Body of pancreas (tissue), 4 donors: ENCODE data around the gene UBXN7. TPM values are rescaled to one million over a fixed set of nuclear protein-coding genes. Genes with fewer than 3 reads are reported as not detected.
A peak's percentile ranks its signal among the peaks of the same experiment; 100 is the strongest.
"Not testable (repeated sequence)": the region's sequence is repeated elsewhere in the genome, so short reads cannot be mapped to it uniquely, and the experiment has no call there.

Source experiments
- ATAC-seq: fragments of 150-250 bp; one replicate; pipeline ENCODE4 v1.9.1; 2016
- DNase-seq, 4 donors: peaks; one replicate each; pipeline ENCODE4 v3.0.0-alpha.2; 2019
- H3K27ac ChIP-seq, 4 donors: fragments of 200-600 bp; sonication (generic); 1 replicate in 3 of 4; 2 replicates in 1 of 4; pipeline versions ENCODE4 v1.5.1 to v1.6.1; 2016 to 2019; ENCODE audit warnings: mild to moderate bottlenecking in 1 of 4, mixed read lengths in 1 of 4, moderate library complexity in 1 of 4
- H3K27me3 ChIP-seq, 2 donors: fragments of 200-600 bp; sonication (generic); one replicate each; pipeline ENCODE4 v1.6.0; 2016; ENCODE audit warnings: mild to moderate bottlenecking in 1 of 2
- H3K36me3 ChIP-seq, 2 donors: fragments of 200-600 bp; sonication (generic); replicated peaks in 1 of 2; 2 replicates each; pipeline ENCODE4 v1.5.1; 2016; ENCODE audit warnings: low read depth in 2 of 2; ENCODE audit not compliant: insufficient read depth in 1 of 2
- H3K4me1 ChIP-seq: fragments of 200-600 bp; sonication (generic); one replicate; pipeline ENCODE4 v1.6.0; 2016
- H3K4me3 ChIP-seq, 2 donors: fragments of 200-600 bp; sonication (generic); 1 replicate in 1 of 2; 2 replicates in 1 of 2; pipeline ENCODE4 v1.5.1; 2016 to 2019
- H3K9me3 ChIP-seq, 3 donors: fragments of 200-600 bp; sonication (generic); 1 replicate in 2 of 3; 2 replicates in 1 of 3; pipeline ENCODE4 v1.5.1; 2016
- POLR2A ChIP-seq, 3 donors: fragments of 450-650 bp; IDR thresholded peaks; one replicate each; pipeline ENCODE4 v1.6.1; 2016; ENCODE audit warnings: antibody characterized with exemption in 3 of 3, mild to moderate bottlenecking in 2 of 3
- WGBS, 2 donors: methylation state at CpG; one replicate each; pipeline ENCODE4 v1.1.5; 2017; 5-methylcytosine and 5-hydroxymethylcytosine counted together
- intact Hi-C: fragments of 100-400 bp; cut with DNase I; formaldehyde crosslinking; loops from one replicate; pipeline ENCODE4 v1.15.1; 2023
- total RNA-seq, 2 donors: library from RNA; depleted of rRNA; stranded (reverse); fragments of >200 nt; gene quantifications; one replicate each; pipeline ENCODE4 v1.1.0, GENCODE V29; 2016
- TF ChIP-seq, protein P1 (sequence below), 7 experiments: fragments of 450-650 bp in 4 of 7; fragments of 200-600 bp in 3 of 7; sonication (generic) in 3 of 7; IDR thresholded peaks; one replicate each; pipeline ENCODE4 v1.5.1; 2016 to 2019; ENCODE audit warnings: antibody characterized with exemption in 7 of 7

Gene UBXN7
- total RNA-seq, 2 donors from 2014 or later: 8.6 to 11.2 TPM

DNA sequence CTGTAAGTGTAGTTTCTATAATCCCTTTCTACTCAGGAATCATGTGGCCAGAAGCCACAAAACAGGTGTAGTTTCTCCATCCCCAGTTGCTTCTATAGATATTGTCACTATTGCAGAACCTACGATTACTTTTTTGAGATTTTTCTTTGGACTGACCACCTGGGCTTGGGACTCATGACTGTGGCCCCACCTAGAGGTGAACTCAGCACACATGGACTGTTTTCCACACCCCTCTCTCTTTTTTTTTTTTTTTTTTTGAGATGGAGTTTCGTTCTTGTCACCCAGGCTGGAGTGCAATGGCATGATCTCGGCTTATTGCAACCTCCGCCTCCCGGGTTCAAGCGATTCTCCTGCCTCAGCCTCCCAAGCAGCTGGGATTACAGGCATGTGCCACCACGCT, 13.2 kb upstream of the UBXN7 start:
- intact Hi-C loops, H3K4me1 ChIP-seq: not testable (repeated sequence)

DNA sequence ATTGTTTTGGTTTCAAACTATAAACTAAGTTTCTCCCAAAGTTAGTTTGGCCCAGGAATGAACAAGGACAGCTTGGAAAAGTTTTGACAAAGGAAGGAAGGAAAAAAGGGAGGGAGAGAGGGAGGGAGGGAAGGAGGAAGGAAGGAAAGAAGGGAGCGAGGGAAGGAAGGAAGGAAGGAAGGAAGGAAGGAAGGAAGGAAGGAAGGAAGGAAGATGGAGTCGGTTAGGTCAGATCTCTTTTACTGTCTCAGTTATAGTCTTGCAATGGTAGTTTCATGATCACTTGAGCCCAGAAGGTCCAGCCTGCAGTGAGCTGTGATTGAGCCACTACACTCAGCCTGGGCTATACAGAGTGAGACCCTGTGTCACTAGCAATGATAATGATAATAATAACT, 12.3 kb upstream of the UBXN7 start:
- Histone ChIP-seq H3K27ac (no peak overlapping the region), H3K36me3 (no peaks in the 10 kb centered on the region), H3K9me3 (no peaks in the 10 kb centered on the region), H3K27me3 (no peaks in the 10 kb centered on the region), H3K4me3 (no peak overlapping the region), H3K4me1 (no peaks in the 10 kb centered on the region)
- TF ChIP-seq, protein P1, sequence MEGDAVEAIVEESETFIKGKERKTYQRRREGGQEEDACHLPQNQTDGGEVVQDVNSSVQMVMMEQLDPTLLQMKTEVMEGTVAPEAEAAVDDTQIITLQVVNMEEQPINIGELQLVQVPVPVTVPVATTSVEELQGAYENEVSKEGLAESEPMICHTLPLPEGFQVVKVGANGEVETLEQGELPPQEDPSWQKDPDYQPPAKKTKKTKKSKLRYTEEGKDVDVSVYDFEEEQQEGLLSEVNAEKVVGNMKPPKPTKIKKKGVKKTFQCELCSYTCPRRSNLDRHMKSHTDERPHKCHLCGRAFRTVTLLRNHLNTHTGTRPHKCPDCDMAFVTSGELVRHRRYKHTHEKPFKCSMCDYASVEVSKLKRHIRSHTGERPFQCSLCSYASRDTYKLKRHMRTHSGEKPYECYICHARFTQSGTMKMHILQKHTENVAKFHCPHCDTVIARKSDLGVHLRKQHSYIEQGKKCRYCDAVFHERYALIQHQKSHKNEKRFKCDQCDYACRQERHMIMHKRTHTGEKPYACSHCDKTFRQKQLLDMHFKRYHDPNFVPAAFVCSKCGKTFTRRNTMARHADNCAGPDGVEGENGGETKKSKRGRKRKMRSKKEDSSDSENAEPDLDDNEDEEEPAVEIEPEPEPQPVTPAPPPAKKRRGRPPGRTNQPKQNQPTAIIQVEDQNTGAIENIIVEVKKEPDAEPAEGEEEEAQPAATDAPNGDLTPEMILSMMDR (IDR thresholded peaks at IDR 0.05): no peak
- no peak for TF ChIP-seq POLR2A (IDR thresholded peaks at IDR 0.05)
- 55 to 63% methylated on average over 2 of the region's 2 CpGs for WGBS, 2 donors
- ATAC-seq: no peak
- DNase-seq: no peak
- intact Hi-C loops: no loop called here

More for the DNA sequence above, 13.2 kb upstream of the UBXN7 start:
- ATAC-seq, H3K27me3 ChIP-seq, H3K9me3 ChIP-seq, H3K36me3 ChIP-seq, H3K27ac ChIP-seq, H3K4me3 ChIP-seq: not testable (repeated sequence)
- TF ChIP-seq, protein P1 (IDR thresholded peaks at IDR 0.05): peak in 2 of 7 experiments; percentile 17 to 19
- 68 to 83% methylated on average over 7 of the region's 7 CpGs for WGBS, 2 donors
- DNase-seq: peak in 1 of 4 donors; percentile 13

DNA sequence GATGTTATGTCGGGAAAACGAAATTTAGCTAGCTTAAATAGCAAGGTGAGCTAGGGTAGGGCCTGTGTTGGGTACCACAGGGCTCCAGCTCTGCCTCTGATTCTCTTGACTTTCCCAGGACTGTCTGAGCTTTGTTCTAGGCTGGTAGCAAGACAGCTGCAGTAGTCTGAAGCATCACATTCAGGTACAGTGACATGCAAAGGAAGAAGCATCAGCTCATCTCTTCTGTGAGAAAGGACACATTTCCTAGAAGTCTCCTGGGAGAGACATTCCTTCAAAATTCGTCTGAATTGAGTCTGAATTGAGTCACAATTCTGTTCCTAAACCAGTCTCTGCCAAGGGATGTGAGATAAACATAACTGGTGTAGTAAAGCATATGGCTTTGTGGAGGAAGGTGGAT, 8.5 kb upstream of the UBXN7 start:
- TF ChIP-seq POLR2A (IDR thresholded peaks at IDR 0.05): no peak
- TF ChIP-seq, protein P1 (IDR thresholded peaks at IDR 0.05): no peak
- H3K4me1 ChIP-seq: no peaks in the 10 kb centered on the region
- H3K36me3 ChIP-seq: no peaks in the 10 kb centered on the region
- no peak overlapping the region for H3K27ac ChIP-seq
- 49 to 54% methylated on average over 3 of the region's 3 CpGs for WGBS, 2 donors
- DNase-seq: no peak
- no peak overlapping the region for H3K4me3 ChIP-seq
- no peaks in the 10 kb centered on the region for H3K9me3 ChIP-seq
- H3K27me3 ChIP-seq: no peaks in the 10 kb centered on the region
- intact Hi-C loops: no loop called here
- no peak for ATAC-seq

DNA sequence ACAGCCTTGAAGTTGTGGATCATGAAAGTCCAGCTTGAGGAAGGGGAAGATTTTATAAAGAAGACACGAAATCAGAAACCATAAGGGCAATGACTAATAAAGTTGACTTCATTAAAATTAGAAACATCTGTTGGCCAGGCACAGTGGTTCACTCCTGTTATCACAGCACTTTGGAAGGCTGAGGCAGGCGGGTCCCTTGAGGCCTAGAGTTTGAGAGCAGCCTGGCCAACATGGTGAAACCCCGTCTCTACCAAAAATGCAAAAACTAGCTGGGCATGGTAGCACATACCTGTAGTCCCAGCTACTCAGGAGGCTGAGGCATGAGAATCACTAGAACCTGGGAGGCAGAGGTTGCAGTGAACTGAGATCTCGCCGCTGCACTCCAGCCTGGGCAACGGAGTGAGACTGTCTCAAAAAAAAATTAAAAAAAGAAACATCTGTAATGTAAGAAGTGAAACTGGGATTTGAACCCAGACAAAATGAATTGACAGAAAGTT, 7.9 kb upstream of the UBXN7 start:
- intact Hi-C loops: no loop called here
- Histone ChIP-seq H3K9me3 (no peaks in the 10 kb centered on the region), H3K4me1 (no peaks in the 10 kb centered on the region), H3K27me3 (no peaks in the 10 kb centered on the region), H3K36me3 (no peaks in the 10 kb centered on the region), H3K4me3 (no peak overlapping the region), H3K27ac (no peak overlapping the region)
- TF ChIP-seq, protein P1 (IDR thresholded peaks at IDR 0.05): no peak
- TF ChIP-seq POLR2A (IDR thresholded peaks at IDR 0.05): no peak
- 81 to 88% methylated on average over 6 of the region's 6 CpGs for WGBS, 2 donors
- no peak for ATAC-seq
- DNase-seq: no peak
